ENCODE data around the gene PBXIP1. TPM values are rescaled to one million over a fixed set of nuclear protein-coding genes. Genes with fewer than 3 reads are reported as not detected.

PBXIP1 gene
- total and polyA plus RNA-seq, 2 of the 13 experiments (the other 11 are each of a cell fraction or from before 2014, with no cell fraction given): 16.3 to 31.9 TPM

DNA sequence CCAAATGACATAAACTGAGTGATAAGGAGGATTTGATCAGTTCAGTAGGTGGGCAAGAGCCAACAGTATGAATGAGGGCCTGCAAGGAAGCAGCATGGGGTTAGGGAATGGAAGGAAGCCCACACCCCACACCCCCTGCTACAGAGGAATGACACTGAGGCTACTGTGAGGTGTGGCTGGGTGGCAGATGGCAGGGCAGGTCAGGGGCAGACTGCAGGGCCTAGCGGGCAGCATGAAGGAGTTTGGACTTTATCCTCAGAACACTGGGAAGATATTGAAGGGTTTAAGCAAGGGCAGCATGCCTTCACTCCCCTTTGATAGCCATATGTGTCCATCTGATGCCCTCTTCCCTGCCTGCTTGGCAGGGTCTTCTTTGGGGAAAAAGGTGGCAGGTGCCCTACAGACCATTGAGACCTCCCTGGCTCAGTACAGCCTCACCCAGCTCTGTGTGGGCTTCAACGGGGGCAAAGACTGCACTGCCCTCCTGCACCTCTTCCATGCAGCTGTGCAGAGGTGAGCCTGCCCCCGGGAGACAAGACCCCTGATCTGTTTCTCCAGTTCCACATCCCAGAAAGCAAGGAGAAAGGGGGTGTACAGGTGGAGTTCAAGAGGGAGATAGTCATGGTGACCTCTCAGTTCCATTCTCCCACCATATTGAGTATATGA lies 33.4 kb upstream of the PBXIP1 start (continued):
- TF ChIP-seq TRIM24 (CRISPR knock-in tag; IDR thresholded peaks at IDR 0.05) (no peak), ZNF619 (CRISPR knock-in tag; IDR thresholded peaks at IDR 0.05) (no peak), ZNF781 (CRISPR knock-in tag; IDR thresholded peaks at IDR 0.05; ENCODE audit: borderline replicate concordance, not compliant biosample characterization) (no peak), ZNF451 (CRISPR knock-in tag; IDR thresholded peaks at IDR 0.05) (no peak), TBP (CRISPR knock-in tag; IDR thresholded peaks at IDR 0.05) (no peak), STAG1 (CRISPR knock-in tag; IDR thresholded peaks at IDR 0.05) (no peak), JUND (CRISPR knock-in tag; IDR thresholded peaks at IDR 0.05) (no peak), ZFP37 (CRISPR knock-in tag; IDR thresholded peaks at IDR 0.05; ENCODE audit: borderline replicate concordance) (no peak), MYC (CRISPR knock-in tag; IDR thresholded peaks at IDR 0.05; ENCODE audit: borderline replicate concordance) (no peak), ELF1 (CRISPR knock-in tag; IDR thresholded peaks at IDR 0.05) (no peak), KLF16 (CRISPR knock-in tag; IDR thresholded peaks at IDR 0.05) (no peak), ZNF782 (CRISPR knock-in tag; IDR thresholded peaks at IDR 0.05; ENCODE audit: borderline replicate concordance) (no peak), ZNF547 (CRISPR knock-in tag; IDR thresholded peaks at IDR 0.05) (no peak), ZNF335 (CRISPR knock-in tag; IDR thresholded peaks at IDR 0.05) (no peak), MATR3 (CRISPR knock-in tag; IDR thresholded peaks at IDR 0.05) (no peak), CBFB (CRISPR knock-in tag; IDR thresholded peaks at IDR 0.05) (no peak)
